ENCODE data around the gene KRCC1. TPM values are rescaled to one million over a fixed set of nuclear protein-coding genes. Genes with fewer than 3 reads are reported as not detected.

Gene KRCC1
- total RNA-seq, 1 donor from 2014 or later = 33.9 TPM

DNA sequence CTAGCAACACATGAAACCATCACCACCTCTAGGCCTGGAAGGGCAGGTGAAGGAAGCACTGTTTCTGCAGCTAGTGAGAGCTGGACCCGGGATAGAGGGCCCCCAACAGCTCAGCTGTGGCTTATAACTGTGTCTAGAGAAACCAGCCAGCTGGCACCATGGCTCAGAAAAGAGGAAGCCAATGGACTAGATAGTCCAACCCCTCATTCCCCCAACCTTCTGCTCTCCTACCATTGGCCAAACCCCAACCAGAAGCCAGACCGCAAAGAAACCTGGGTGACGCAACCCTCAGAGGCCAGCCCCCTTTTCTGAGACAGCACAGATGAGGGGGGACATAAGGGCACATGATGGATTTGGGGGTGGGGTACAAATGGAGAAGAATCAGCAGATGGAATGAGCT, 36.4 kb upstream of the KRCC1 start:
- Mint-ChIP-seq H3K4me3 (no peak overlapping the region), H3K4me1 (peaks cover 33% of the 10 kb centered on the region), H3K27ac (no peak overlapping the region), H3K36me3 (no peaks in the 10 kb centered on the region), H3K9me3 (no peaks in the 10 kb centered on the region), H3K27me3 (ENCODE audit: insufficient read depth, low read depth) (peaks cover 11% of the 10 kb centered on the region)
- Histone ChIP-seq H3K9me3 (ENCODE audit: low read depth) (no peaks in the 10 kb centered on the region), H4K20me1 (ENCODE audit: low read depth) (no peaks in the 10 kb centered on the region), H3F3A (ENCODE audit: low read depth) (no peaks in the 10 kb centered on the region), H3K4me3 (no peak overlapping the region), H3K79me2 (ENCODE audit: low read depth) (no peaks in the 10 kb centered on the region), H2AFZ (replicated peaks) (no peak overlapping the region), H3K4me2 (no peak overlapping the region), H3K27me3 (no peaks in the 10 kb centered on the region), H3K4me1 (peaks cover 17% of the 10 kb centered on the region), H3K36me3 (no peaks in the 10 kb centered on the region), H3K27ac (no peak overlapping the region), H3K9ac (no peak overlapping the region)
- TF ChIP-seq, protein P1, sequence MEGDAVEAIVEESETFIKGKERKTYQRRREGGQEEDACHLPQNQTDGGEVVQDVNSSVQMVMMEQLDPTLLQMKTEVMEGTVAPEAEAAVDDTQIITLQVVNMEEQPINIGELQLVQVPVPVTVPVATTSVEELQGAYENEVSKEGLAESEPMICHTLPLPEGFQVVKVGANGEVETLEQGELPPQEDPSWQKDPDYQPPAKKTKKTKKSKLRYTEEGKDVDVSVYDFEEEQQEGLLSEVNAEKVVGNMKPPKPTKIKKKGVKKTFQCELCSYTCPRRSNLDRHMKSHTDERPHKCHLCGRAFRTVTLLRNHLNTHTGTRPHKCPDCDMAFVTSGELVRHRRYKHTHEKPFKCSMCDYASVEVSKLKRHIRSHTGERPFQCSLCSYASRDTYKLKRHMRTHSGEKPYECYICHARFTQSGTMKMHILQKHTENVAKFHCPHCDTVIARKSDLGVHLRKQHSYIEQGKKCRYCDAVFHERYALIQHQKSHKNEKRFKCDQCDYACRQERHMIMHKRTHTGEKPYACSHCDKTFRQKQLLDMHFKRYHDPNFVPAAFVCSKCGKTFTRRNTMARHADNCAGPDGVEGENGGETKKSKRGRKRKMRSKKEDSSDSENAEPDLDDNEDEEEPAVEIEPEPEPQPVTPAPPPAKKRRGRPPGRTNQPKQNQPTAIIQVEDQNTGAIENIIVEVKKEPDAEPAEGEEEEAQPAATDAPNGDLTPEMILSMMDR (IDR thresholded peaks at IDR 0.05) = no peak
- TF ChIP-seq EZH2 (IDR thresholded peaks at IDR 0.05) = no peak
- no peak for TF ChIP-seq EZH2phosphoT487 (IDR thresholded peaks at IDR 0.05)
- no peak for DNase-seq (ENCODE audit: low spot score)

DNA sequence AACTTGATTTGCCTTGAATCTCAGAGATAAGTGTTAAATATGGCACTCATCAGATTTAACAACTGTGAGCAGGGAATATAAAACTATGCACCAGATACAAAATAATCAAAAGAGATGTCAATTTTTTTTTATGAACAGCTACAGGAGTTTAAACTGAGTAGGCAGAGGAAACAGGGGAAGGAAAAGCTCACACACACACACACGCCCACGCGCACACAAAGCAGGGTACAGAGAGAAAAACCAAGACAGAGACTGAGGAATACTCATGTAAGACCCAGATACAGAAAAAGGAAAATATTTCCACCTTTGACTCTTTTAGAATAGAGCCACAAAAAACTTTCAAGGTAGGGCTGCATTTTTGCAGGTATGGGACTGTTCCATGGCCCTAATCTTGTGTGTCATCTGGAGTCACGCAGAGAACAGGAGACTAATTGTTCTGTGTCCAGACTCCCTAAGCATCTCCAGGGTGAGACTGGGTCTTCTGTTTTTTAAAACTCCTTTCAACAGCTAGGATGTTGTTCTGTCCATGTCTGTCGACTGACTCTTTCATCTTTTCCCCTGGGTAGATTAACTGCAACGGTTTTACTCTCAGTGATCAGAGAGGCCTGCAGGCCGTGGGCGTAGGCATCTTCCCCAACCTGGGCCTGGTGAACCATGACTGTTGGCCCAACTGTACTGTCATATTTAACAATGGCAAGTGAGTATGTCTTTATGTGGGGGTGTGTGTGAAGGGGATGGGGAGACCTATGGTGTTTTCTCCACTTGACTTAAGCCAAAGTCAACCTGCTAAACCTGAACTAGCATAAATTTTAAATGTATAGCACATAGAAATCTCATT, 35.1 kb upstream of the KRCC1 start:
- Histone ChIP-seq H4K20me1 (ENCODE audit: low read depth) (no peaks in the 10 kb centered on the region), H3K4me3 (no peak overlapping the region), H3K4me2 (no peak overlapping the region), H2AFZ (replicated peaks) (no peak overlapping the region), H3K79me2 (ENCODE audit: low read depth) (no peaks in the 10 kb centered on the region), H3K27me3 (no peaks in the 10 kb centered on the region), H3K9me3 (ENCODE audit: low read depth) (no peaks in the 10 kb centered on the region), H3K36me3 (no peaks in the 10 kb centered on the region), H3F3A (ENCODE audit: low read depth) (no peaks in the 10 kb centered on the region), H3K9ac (no peak overlapping the region), H3K4me1 (peaks cover 17% of the 10 kb centered on the region), H3K27ac (no peak overlapping the region)
- TF ChIP-seq EZH2phosphoT487 (IDR thresholded peaks at IDR 0.05) = no peak
- no peaks in the 10 kb centered on the region for H3K9me3 Mint-ChIP-seq
- DNase-seq (ENCODE audit: low spot score) = no peak
- H3K27me3 Mint-ChIP-seq (ENCODE audit: insufficient read depth, low read depth) = peaks cover 11% of the 10 kb centered on the region
- no peak overlapping the region for H3K27ac Mint-ChIP-seq
- peaks cover 29% of the 10 kb centered on the region for H3K4me1 Mint-ChIP-seq
- H3K36me3 Mint-ChIP-seq = no peaks in the 10 kb centered on the region
- no peak overlapping the region for H3K4me3 Mint-ChIP-seq

DNA sequence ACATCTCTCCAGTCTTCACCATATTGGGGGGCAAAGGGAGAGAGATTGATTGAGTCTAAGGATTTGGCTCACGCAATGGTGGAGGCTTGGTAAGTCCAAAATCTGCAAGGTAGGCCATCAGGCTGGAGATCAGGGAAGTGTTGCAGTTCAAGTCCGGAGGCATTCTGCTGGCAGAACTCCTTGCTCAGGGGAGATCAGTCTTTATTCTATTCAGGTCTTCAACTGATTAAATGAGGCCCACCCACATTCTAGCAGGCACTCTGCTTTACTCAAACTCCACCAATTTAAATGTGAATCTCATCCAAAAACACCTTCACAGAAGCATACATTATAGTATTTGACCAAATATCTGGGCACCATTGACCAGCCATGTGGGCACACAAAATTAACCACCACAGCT, 33.4 kb upstream of the KRCC1 start:
- no peak for DNase-seq (ENCODE audit: low spot score)
- H3K4me3 Mint-ChIP-seq = no peak overlapping the region
- H3K4me1 ChIP-seq = peaks cover under 1% of the 10 kb centered on the region
- H3K9me3 Mint-ChIP-seq = no peaks in the 10 kb centered on the region
- peaks cover 12% of the 10 kb centered on the region for H3K4me1 Mint-ChIP-seq
- no peaks in the 10 kb centered on the region for H3K36me3 ChIP-seq
- no peaks in the 10 kb centered on the region for H3K79me2 ChIP-seq (ENCODE audit: low read depth)
- no peaks in the 10 kb centered on the region for H3K9me3 ChIP-seq (ENCODE audit: low read depth)
- no peaks in the 10 kb centered on the region for H3K27me3 ChIP-seq
- no peak overlapping the region for H3K4me3 ChIP-seq
- no peak for TF ChIP-seq EZH2 (IDR thresholded peaks at IDR 0.05)
- no peak for TF ChIP-seq EZH2phosphoT487 (IDR thresholded peaks at IDR 0.05)
- TF ChIP-seq, protein P1 (IDR thresholded peaks at IDR 0.05) = no peak
- no peak overlapping the region for H2AFZ ChIP-seq (replicated peaks)
- no peak overlapping the region for H3K4me2 ChIP-seq
- H3K36me3 Mint-ChIP-seq = no peaks in the 10 kb centered on the region
- no peak overlapping the region for H3K27ac Mint-ChIP-seq
- no peaks in the 10 kb centered on the region for H4K20me1 ChIP-seq (ENCODE audit: low read depth)
- no peak overlapping the region for H3K27ac ChIP-seq
- no peak overlapping the region for H3K9ac ChIP-seq
- peaks cover 11% of the 10 kb centered on the region for H3K27me3 Mint-ChIP-seq (ENCODE audit: insufficient read depth, low read depth)
- no peaks in the 10 kb centered on the region for H3F3A ChIP-seq (ENCODE audit: low read depth)

DNA sequence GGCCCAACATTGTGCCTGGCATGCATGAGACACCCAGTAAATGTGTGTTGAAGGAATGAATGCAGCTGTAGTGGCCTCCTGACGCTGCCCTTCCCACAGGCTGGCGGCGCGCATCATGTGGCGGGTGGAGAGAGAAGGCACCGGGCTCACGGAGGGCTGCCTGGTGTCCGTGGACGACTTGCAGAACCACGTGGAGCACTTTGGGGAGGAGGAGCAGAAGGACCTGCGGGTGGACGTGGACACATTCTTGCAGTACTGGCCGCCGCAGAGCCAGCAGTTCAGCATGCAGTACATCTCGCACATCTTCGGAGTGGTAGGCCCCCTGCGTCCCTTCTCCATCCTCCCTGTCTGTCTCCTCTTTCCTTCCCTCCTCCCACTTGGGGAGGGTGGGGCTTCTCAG, 32.2 kb upstream of the KRCC1 start:
- Histone ChIP-seq H3K4me1 (peaks cover 3% of the 10 kb centered on the region), H3K27ac (no peak overlapping the region), H3K9me3 (ENCODE audit: low read depth) (no peaks in the 10 kb centered on the region), H2AFZ (replicated peaks) (no peak overlapping the region), H3K36me3 (no peaks in the 10 kb centered on the region), H3K4me2 (no peak overlapping the region), H3K9ac (no peak overlapping the region), H3K27me3 (no peaks in the 10 kb centered on the region), H3F3A (ENCODE audit: low read depth) (no peaks in the 10 kb centered on the region), H3K4me3 (no peak overlapping the region), H3K79me2 (ENCODE audit: low read depth) (no peaks in the 10 kb centered on the region), H4K20me1 (ENCODE audit: low read depth) (no peaks in the 10 kb centered on the region)
- no peak for DNase-seq (ENCODE audit: low spot score)
- H3K36me3 Mint-ChIP-seq = no peaks in the 10 kb centered on the region
- peaks cover 17% of the 10 kb centered on the region for H3K4me1 Mint-ChIP-seq
- no peak overlapping the region for H3K4me3 Mint-ChIP-seq
- TF ChIP-seq EZH2phosphoT487 (IDR thresholded peaks at IDR 0.05) (no peak), EZH2 (IDR thresholded peaks at IDR 0.05) (no peak)
- TF ChIP-seq, protein P1 (IDR thresholded peaks at IDR 0.05) = no peak
- no peaks in the 10 kb centered on the region for H3K9me3 Mint-ChIP-seq
- no peak overlapping the region for H3K27ac Mint-ChIP-seq
- peaks cover 4% of the 10 kb centered on the region for H3K27me3 Mint-ChIP-seq (ENCODE audit: insufficient read depth, low read depth)
